GM12878 (cell line): ENCODE measurements around the gene SCT. TPM values are rescaled to one million over a fixed set of nuclear protein-coding genes. Genes with fewer than 3 reads are reported as not detected.

Experiments used
- ATAC-seq: fragments of 200-7000 bp; cut with Tn5 transposase; 3 replicates; pipeline ENCODE4 v1.9.1; 2020; ENCODE audit warnings: mild to moderate bottlenecking, moderate library complexity
- BruUV-seq: library from RNA; stranded (reverse); fragments of 400-500 nt; replicated peaks from 2 replicates; lab custom pipeline; 2021; lab: Mats Ljungman, UMichigan
- CTCF ChIA-PET: fragments of 300-600 bp; sonication (Branson Sonifier 250); formaldehyde crosslinking; extraction: SDS; loops from one replicate; lab custom pipeline; 2021; ENCODE audit warnings: inconsistent platforms; lab: Yijun Ruan, JAX
- POLR2A ChIA-PET: fragments of 350-600 bp; formaldehyde crosslinking; extraction: SDS; loops from one replicate; lab custom pipeline; 2021; ENCODE audit warnings: inconsistent platforms; lab: Charles Lee
- RAD21 ChIA-PET: fragments of 300-600 bp; sonication (Branson Sonifier 250); formaldehyde crosslinking; loops from one replicate; lab custom pipeline; 2023; ENCODE audit warnings: antibody characterized with exemption; ENCODE audit not compliant: unreplicated experiment; lab: Charles Lee
- SMC1A ChIA-PET: fragments of 300-600 bp; sonication (Branson Sonifier 250); formaldehyde crosslinking; loops from one replicate; lab custom pipeline; 2023; ENCODE audit not compliant: unreplicated experiment, uncharacterized antibody; lab: Charles Lee
- DNase-seq: peaks from one replicate; pipeline ENCODE4 v3.0.0-alpha.2; 2011; ENCODE audit warnings: low read depth, low spot score
- FAIRE-seq: peaks from 3 replicates; lab custom pipeline; 2011; peaks lifted over from hg19 to GRCh38; lab: Jason Lieb, UNC
- H2AFZ ChIP-seq: 2 replicates; pipeline ENCODE4 v1.6.0; 2011; ENCODE audit warnings: low read depth, low read length, control low read depth; ENCODE audit not compliant: control insufficient read depth
- H3K27ac ChIP-seq: 2 replicates; pipeline ENCODE4 v1.5.1; 2011; ENCODE audit warnings: control low read depth; ENCODE audit not compliant: control insufficient read depth, insufficient read depth
- H3K27me3 ChIP-seq, 2 experiments: replicated peaks in 1 of 2; 2 replicates each; pipeline versions ENCODE4 v1.6.0 to v1.6.1; 2011; ENCODE audit warnings: low read length in 1 of 2; ENCODE audit not compliant: control insufficient read depth in 2 of 2, insufficient read depth in 2 of 2
- H3K36me3 ChIP-seq, 2 experiments: 2 replicates each; pipeline ENCODE4 v1.5.1; 2011; ENCODE audit warnings: low read length in 1 of 2; ENCODE audit not compliant: control insufficient read depth in 2 of 2, insufficient read depth in 2 of 2
- H3K4me1 ChIP-seq: 2 replicates; pipeline ENCODE4 v1.6.1; 2011; ENCODE audit warnings: mild to moderate bottlenecking, low read length, moderate library complexity, mixed read lengths; ENCODE audit not compliant: control insufficient read depth, insufficient read depth
- H3K4me2 ChIP-seq: 2 replicates; pipeline ENCODE4 v1.6.0; 2011; ENCODE audit warnings: control low read depth; ENCODE audit not compliant: control insufficient read depth, insufficient read depth
- H3K4me3 ChIP-seq: fragments of 200-600 bp; sonication (generic); 2 replicates; pipeline ENCODE4 v1.5.1; 2016
- H3K79me2 ChIP-seq: 2 replicates; pipeline ENCODE4 v1.6.0; 2011; ENCODE audit warnings: low read length; ENCODE audit not compliant: control insufficient read depth, insufficient read depth
- H3K9ac ChIP-seq: 2 replicates; pipeline ENCODE4 v1.8.0; 2011; ENCODE audit warnings: low read length, control low read depth, mixed read lengths; ENCODE audit not compliant: control insufficient read depth, insufficient read depth
- H3K9me3 ChIP-seq: replicated peaks from 3 replicates; pipeline ENCODE4 v1.5.1; 2011; ENCODE audit warnings: mild to moderate bottlenecking, low read length; ENCODE audit not compliant: control insufficient read depth, insufficient read depth
- H4K20me1 ChIP-seq: 2 replicates; pipeline ENCODE4 v1.6.0; 2011; ENCODE audit not compliant: control insufficient read depth, insufficient read depth
- CHD4 ChIP-seq: fragments of 200-600 bp; sonication (generic); IDR thresholded peaks from 2 replicates; pipeline ENCODE4 v1.6.1; 2016; ENCODE audit warnings: mild to moderate bottlenecking
- CREM ChIP-seq: IDR thresholded peaks from 2 replicates; pipeline ENCODE4 v1.6.1; 2014; ENCODE audit warnings: antibody characterized with exemption, low read depth
- DPF2 ChIP-seq: fragments of 450-650 bp; IDR thresholded peaks from 2 replicates; pipeline ENCODE4 v1.6.1; 2017; ENCODE audit warnings: mild to moderate bottlenecking
- ETV6 ChIP-seq, 2 experiments: fragments of 450-650 bp in 1 of 2; IDR thresholded peaks in 1 of 2; conservative IDR thresholded peaks in 1 of 2; 2 replicates each; pipeline ENCODE4 v1.6.1; 2014; ENCODE audit warnings: antibody characterized with exemption in 1 of 2, borderline replicate concordance in 1 of 2, low read depth in 1 of 2, mild to moderate bottlenecking in 1 of 2, moderate library complexity in 1 of 2
- IKZF2 ChIP-seq, 2 experiments: fragments of 450-650 bp; IDR thresholded peaks; 2 replicates each; pipeline ENCODE4 v1.6.1; 2017; ENCODE audit warnings: mild to moderate bottlenecking in 2 of 2, moderate library complexity in 2 of 2
- MTA2 ChIP-seq: fragments of 450-650 bp; IDR thresholded peaks from 2 replicates; pipeline ENCODE4 v1.6.1; 2016; ENCODE audit warnings: low read depth, mild to moderate bottlenecking, moderate library complexity
- NFXL1 ChIP-seq: fragments of 450-650 bp; IDR thresholded peaks from 2 replicates; pipeline ENCODE4 v1.6.1; 2017; ENCODE audit warnings: antibody characterized with exemption, mild to moderate bottlenecking, borderline replicate concordance
- POU2F2 ChIP-seq: IDR thresholded peaks from 3 replicates; pipeline ENCODE4 v1.6.1; 2011; ENCODE audit warnings: low read depth, mild to moderate bottlenecking, low read length, borderline replicate concordance
- ZNF217 ChIP-seq: fragments of 450-650 bp; IDR thresholded peaks from 2 replicates; pipeline ENCODE4 v1.6.1; 2017; ENCODE audit warnings: antibody characterized with exemption, mild to moderate bottlenecking
- ZNF384 ChIP-seq: IDR thresholded peaks from 2 replicates; pipeline ENCODE4 v1.6.1; 2012; ENCODE audit warnings: low read depth, mild to moderate bottlenecking, low read length, improper control_type of control experiment, borderline replicate concordance
- WGBS: methylation state at CpG from one replicate; pipeline ENCODE4 v1.1.6; 2016; ENCODE audit warnings: low lambda C conversion rate; ENCODE audit not compliant: insufficient replicate concordance, insufficient coverage; ENCODE audit errors: missing lambda C conversion rate; 5-methylcytosine and 5-hydroxymethylcytosine counted together
- in situ Hi-C: fragments of 300-500 bp; cut with MboI; formaldehyde crosslinking; loops from 9 replicates; pipeline ENCODE4 v1.14.3; 2018; ENCODE audit warnings: mixed read lengths
- intact Hi-C: fragments of 100-400 bp; cut with micrococcal nuclease; formaldehyde crosslinking; loops from one replicate; pipeline ENCODE4 v1.14.2; 2022; ENCODE audit not compliant: unreplicated experiment
- polyA plus RNA-seq, 11 experiments: library from polyadenylated mRNA; depleted of rRNA in 4 of 11; unstranded in 6 of 11; stranded (reverse) in 5 of 11; fragments of >200 nt; fragmentation: Nextera tagmentation in 4 of 11; fragmentation: Illumina TruSeq in 1 of 11; extraction: Ambion mirVana in 4 of 11; extraction: Trizol in 1 of 11; gene quantifications; 1 replicate in 1 of 11; 2 replicates in 10 of 11; pipeline versions ENCODE4 v1.2.1 to v1.2.3, GENCODE V29; 2011 to 2016; ENCODE audit warnings: inconsistent platforms in 2 of 11, missing spikeins in 2 of 11, low read depth in 1 of 11
- total RNA-seq, 4 experiments: library from RNA; depleted of rRNA in 3 of 4; stranded (reverse); fragments of >200 nt in 3 of 4; fragmentation: Illumina TruSeq in 1 of 4; extraction: Trizol in 1 of 4; gene quantifications; 2 replicates each; pipeline versions ENCODE4 v1.2.1 to v1.2.3, GENCODE V29; 2013 to 2021
- TF ChIP-seq, protein P1 (sequence below): fragments of 450-650 bp; IDR thresholded peaks from 2 replicates; pipeline ENCODE4 v1.6.1; 2017; ENCODE audit warnings: low read depth, mild to moderate bottlenecking, moderate library complexity
- TF ChIP-seq, protein P2 (sequence below): fragments of 450-650 bp; conservative IDR thresholded peaks from 2 replicates; pipeline ENCODE4 v1.6.1; 2017; ENCODE audit warnings: mild to moderate bottlenecking, moderate library complexity
- TF ChIP-seq, protein P3 (sequence below): fragments of 450-650 bp; IDR thresholded peaks from 2 replicates; pipeline ENCODE4 v1.6.1; 2016; ENCODE audit warnings: mild to moderate bottlenecking

The SCT gene
- total and polyA plus RNA-seq, 10 of the 15 experiments (the other 5 are each of a cell fraction or from before 2014, with no cell fraction given) = not detected

DNA sequence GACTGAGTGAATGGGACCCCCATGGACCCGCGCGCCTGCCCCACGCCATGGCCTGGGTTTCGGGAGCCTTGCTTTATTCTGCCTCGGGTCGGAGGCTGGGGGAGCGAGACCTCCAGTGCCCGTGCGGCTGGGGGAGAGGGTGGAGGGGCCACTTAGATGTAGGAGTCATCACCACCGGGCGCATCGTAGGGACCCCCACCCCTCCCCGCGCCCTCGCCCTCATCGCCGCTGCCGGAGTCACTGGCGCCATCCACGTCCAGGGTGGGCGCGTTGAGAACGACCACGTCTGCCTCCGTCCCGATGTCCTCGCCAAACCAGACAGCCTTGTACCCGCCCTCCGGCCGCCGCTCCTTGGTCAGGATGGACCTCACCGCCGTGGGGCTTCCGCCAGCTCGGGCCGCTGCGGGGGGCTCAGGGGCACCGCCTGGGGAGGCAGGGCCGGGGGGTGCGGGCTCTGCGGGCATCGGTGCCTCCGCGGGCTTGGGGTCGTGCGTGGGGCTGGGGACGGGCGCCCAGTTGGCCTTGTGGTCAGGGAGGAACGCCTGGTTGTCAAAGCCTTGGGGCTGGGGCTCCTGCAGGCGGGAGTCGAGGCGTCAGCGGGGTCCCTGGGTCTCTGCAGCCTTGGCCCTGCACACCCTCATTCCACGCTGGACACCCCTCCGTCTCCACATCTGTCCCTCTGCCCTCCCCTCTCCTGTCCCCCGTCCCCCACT lies 9.6 kb downstream of the SCT start (continued):
- no peak for TF ChIP-seq ZNF384

DNA sequence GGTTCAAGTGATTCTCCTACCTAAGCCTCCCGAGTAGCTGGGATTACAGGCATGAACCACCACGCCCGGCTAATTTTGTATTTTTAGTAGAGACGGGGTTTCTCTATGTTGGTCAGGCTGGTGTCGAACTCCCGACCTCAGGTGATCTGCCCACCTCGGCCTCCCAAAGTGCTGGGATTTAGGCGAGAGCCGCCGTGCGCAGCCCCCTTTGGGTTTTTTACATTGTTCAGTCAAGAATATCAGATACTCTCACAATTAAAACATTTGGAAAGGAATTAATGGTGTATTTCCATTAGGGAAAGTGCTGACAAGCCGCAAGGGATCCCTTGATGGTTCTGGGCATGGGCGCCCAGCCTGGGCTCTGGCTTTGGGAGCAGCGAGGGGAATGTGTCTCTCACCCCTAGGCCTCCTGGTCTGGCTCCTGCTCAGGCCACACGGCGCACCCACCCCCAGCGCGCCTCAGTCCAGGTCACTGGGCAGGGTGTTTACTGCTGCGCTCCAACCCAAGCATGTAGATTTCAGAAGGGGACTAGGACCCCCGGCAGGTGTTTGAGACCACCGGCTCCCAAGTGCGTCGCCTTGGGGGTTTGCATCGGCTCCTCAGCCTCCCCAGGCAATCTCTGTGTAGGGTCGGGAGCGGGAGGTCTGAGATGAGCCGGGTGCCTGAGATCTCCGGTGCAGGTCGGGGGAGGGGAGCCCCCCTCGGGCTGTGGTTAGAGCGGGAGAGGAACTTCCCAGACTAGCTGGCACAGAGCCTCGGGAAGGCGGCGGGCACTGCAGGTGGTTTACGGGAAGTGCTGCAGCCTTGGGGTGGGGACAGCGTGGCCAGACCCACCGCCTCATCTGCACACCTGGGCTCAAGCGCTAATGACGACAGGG lies 10.4 kb downstream of the SCT start:
- peak overlapping the region; percentile 91 for H3K9ac ChIP-seq
- SMC1A ChIA-PET = no interaction called here
- WGBS = 56% methylated on average over 39 of the region's 39 CpGs
- peaks cover 10 to 20% of the 10 kb centered on the region in 2 experiments; a peak in 3 of 4 replicates for H3K36me3 ChIP-seq
- peaks cover 26% of the 10 kb centered on the region for H3K79me2 ChIP-seq
- intact Hi-C loops = loop anchor here (5.0 kb wide), 1 partner anchor 106 kb away; no protein-coding TSS in a partner anchor
- POLR2A ChIA-PET = interaction anchor here (0.6 to 1.6 kb wide), 7 partner anchors 9 to 309 kb away, joined by 3 to 10 read pairs (median 3); partner anchors contain the start of genes CHID1, IFITM2 and PHRF1
- H3K4me3 ChIP-seq = peak overlapping the region; percentile 61; the same call in 1 of the 2 replicates
- TSS peak; percentile 80 for BruUV-seq
- H3K4me1 ChIP-seq = peaks cover 14% of the 10 kb centered on the region
- H3K4me2 ChIP-seq = peak overlapping the region; percentile 60
- CTCF ChIA-PET = interaction anchor here (0.8 kb wide), 1 partner anchor 409 kb away, joined by 4 read pairs; the partner anchor contains the start of genes BET1L and RIC8A
- peaks cover 11% of the 10 kb centered on the region for H4K20me1 ChIP-seq
- peak overlapping the region; percentile 100 for H3K27ac ChIP-seq
- H3K9me3 ChIP-seq = no peaks in the 10 kb centered on the region
- H2AFZ ChIP-seq = no peak overlapping the region; the same call in 1 of the 2 replicates
- ATAC-seq (no peak), FAIRE-seq (no peak), DNase-seq (no peak)
- no peaks in the 10 kb centered on the region for H3K27me3 ChIP-seq
- in situ Hi-C loops = no loop called here
- RAD21 ChIA-PET = interaction anchor here (1.1 to 1.5 kb wide), 3 partner anchors 80 to 160 kb away, joined by 3 to 6 read pairs (median 4); no protein-coding TSS in a partner anchor
- TF ChIP-seq NFXL1 (no peak), DPF2 (no peak; the same call in 1 of the 2 replicates), IKZF2 (IDR thresholded peaks at IDR 0.05) (no peak; a peak in 1 of 4 replicates), ETV6 (conservative IDR thresholded peaks at IDR 0.05 in 1 of 2, IDR thresholded peaks at IDR 0.05 in 1 of 2; ENCODE audit: borderline replicate concordance in 1 of 2, low read depth in 1 of 2) (peak in 1 of 2 experiments; percentile 1; a peak in 1 of 4 replicates), POU2F2 (no peak), ZNF217 (peak; percentile 69; the same call in 1 of the 2 replicates), MTA2 (peak; percentile 19; the same call in 1 of the 2 replicates), CHD4 (0 out of 2 replicates have a peak, but pooled peaks have one; percentile 80), CREM (no peak)
- TF ChIP-seq, protein P1, sequence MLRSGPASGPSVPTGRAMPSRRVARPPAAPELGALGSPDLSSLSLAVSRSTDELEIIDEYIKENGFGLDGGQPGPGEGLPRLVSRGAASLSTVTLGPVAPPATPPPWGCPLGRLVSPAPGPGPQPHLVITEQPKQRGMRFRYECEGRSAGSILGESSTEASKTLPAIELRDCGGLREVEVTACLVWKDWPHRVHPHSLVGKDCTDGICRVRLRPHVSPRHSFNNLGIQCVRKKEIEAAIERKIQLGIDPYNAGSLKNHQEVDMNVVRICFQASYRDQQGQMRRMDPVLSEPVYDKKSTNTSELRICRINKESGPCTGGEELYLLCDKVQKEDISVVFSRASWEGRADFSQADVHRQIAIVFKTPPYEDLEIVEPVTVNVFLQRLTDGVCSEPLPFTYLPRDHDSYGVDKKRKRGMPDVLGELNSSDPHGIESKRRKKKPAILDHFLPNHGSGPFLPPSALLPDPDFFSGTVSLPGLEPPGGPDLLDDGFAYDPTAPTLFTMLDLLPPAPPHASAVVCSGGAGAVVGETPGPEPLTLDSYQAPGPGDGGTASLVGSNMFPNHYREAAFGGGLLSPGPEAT = 0 out of 2 replicates have a peak, but pooled peaks have one; percentile 2
- TF ChIP-seq, protein P2, sequence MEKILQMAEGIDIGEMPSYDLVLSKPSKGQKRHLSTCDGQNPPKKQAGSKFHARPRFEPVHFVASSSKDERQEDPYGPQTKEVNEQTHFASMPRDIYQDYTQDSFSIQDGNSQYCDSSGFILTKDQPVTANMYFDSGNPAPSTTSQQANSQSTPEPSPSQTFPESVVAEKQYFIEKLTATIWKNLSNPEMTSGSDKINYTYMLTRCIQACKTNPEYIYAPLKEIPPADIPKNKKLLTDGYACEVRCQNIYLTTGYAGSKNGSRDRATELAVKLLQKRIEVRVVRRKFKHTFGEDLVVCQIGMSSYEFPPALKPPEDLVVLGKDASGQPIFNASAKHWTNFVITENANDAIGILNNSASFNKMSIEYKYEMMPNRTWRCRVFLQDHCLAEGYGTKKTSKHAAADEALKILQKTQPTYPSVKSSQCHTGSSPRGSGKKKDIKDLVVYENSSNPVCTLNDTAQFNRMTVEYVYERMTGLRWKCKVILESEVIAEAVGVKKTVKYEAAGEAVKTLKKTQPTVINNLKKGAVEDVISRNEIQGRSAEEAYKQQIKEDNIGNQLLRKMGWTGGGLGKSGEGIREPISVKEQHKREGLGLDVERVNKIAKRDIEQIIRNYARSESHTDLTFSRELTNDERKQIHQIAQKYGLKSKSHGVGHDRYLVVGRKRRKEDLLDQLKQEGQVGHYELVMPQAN = 0 out of 2 replicates have a peak, but pooled peaks have one; percentile 29
- TF ChIP-seq, protein P3, sequence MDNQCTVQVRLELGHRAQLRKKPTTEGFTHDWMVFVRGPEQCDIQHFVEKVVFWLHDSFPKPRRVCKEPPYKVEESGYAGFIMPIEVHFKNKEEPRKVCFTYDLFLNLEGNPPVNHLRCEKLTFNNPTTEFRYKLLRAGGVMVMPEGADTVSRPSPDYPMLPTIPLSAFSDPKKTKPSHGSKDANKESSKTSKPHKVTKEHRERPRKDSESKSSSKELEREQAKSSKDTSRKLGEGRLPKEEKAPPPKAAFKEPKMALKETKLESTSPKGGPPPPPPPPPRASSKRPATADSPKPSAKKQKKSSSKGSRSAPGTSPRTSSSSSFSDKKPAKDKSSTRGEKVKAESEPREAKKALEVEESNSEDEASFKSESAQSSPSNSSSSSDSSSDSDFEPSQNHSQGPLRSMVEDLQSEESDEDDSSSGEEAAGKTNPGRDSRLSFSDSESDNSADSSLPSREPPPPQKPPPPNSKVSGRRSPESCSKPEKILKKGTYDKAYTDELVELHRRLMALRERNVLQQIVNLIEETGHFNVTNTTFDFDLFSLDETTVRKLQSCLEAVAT = peak; percentile 58; the same call in 1 of the 2 replicates
